NCI-H748 treated with DMSO at 0.1 percent for 48 hours (cell line): ENCODE results near the gene ADGRG1.
"Not testable (repeated sequence)": the region's sequence is repeated elsewhere in the genome, so short reads cannot be mapped to it uniquely, and the experiment has no call there.

ENCODE experiments used
- DNase-seq: peaks from one replicate; lab custom pipeline; 2025; lab: John Stamatoyannopoulos, UW

The ADGRG1 gene

DNA sequence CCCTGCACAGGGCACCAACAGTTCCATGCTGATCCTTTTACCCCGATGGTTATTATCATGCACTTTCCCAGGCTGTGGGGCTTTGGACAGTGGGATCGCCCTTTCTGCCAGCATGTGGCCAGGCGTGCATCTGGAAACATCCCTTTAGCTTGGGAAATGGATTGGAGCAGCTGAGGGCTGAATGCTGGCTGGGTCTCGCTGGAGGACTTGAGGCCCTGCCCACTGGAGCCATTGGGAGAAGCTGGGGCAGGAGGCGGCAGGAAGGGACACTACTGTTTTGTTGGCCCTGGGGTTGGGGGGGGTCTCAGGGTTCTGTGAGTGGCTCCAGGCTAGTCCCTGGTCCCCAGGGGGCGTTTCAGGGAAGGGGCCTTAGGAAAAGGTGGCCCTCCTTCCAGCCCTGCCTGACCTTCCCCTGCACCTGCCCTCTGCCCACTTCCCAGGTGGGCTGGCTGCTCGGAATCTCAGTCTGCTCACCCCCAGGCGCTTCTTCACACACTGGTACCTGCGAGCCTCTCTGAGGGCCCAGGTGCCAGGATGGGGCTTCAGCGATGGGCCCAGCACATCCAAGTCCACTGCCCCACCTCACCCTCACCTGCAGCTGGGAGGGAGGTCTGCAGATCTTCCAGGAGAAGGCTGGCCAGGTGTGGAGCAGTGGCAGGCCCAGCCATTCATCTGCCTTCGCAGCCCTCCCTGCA lies 38.1 kb downstream of the ADGRG1 start:
- no peak for DNase-seq

DNA sequence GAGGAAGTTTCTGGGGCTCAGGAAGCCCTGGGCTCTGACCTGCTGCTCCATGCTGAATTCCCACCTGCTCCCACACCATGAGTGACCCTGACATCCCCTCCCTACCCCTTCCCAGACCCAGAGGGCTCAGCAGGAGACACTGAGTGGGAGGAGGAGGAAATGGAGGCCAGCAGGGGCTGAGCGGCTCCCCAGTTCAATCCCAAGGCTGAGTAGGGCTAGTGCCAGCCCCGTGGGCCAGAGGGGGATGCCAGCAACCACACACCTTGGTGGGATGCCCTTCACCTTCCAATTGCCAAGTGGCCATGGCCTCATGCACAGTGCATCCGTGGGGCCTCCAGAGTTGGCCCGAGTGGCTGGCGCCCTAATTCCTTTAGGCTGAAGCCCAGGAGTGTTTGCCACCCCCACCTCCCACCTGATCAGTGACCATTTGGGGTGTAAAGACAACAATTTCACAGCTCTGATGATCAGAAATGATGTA lies 38.7 kb downstream of the ADGRG1 start:
- no peak for DNase-seq

DNA sequence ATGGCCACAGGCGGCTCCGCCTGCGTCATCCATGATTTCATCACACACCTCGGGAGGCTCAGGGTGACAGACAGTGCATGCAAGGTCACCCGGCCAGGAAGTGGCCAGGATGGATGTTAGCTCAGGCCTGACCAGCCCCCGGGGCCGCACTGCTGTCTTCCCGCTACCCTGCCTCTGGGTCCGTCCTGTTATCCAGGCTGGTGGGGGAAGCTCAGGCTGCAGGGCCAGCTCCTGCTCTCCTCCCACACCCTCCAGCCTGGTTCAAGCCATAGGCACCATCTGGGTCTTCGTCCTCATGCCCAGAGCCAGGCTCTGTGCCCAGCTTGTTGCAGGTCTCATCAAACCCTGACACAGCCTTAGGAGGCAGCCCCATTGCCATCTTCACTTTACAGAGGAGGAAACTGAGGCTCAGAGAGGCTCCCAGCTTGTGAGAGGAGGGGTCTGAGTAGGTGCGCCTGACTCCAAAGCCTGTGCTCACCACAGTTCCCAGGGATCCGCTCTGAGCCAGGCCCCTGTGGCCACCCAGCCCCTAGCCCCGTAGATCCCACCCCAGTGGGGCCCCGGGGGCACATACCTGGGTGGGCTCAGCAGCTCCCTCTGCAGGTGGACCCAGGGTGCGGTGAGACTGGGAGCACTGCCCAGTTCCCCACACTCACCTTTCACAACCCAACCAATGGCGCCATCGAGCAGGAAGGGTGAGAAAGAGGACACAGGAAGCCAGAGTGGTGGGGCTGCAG lies 39.3 kb downstream of the ADGRG1 start:
- no peak for DNase-seq

DNA sequence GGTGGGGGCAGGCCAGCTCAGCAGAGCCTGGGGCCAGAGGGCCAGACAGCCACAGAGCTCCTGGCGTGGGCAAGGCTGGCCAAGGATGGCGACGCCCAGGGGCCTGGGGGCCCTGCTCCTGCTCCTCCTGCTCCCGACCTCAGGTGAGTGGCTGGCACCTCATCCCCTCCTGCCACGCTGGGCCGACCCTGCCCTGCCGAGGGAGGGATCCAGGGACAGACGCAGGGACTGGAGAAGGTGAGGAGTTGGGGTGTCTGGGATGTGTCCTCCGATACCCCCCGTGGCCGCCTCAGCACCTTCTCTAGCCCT lies 39.8 kb downstream of the ADGRG1 start, which contains the start of gene ADGRG3:
Gene ADGRG3 (plus strand): TSS at position 44 of the 309 bp plus-strand sequence. CDS start 42 bp downstream, at position 86.
- DNase-seq, result no peak

- DNase-seq, result no peak
Measured at GRCh38 chr16:57668630-57669475, 40.4 kb downstream of the ADGRG1 start.

DNA sequence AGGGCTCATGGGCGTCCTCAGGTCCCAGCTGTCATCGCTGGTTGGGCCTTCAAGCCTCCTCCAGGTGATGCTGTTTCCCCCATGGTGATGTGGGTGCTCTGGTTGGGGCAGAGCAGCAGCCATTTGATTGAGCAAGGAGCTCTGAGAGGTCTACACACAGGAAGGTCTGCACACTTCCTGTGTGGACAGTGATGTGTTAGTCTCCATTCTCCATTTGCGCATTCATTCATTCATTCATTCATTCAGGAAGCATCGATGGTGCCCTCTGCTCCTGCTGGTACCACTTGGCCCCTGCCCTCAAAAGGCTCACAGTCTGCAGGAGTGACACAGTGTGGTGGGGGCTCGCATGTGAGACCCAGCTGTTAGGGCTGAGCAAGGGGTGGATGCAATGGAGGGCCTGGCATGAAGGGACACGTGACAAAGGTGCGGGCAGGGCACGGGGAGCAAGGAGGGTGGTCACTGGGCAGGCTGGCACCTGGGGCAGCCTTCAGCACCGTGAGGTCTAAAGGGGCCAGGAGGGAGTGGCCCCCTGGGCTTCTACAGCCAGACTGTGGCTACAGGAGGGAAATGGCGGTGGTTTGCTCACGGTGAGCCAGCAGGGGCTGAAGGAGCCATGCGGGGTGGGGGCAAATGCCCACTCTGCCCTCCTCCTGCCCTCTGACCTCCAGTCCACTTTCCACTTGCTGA lies 41.2 kb downstream of the ADGRG1 start:
- DNase-seq, result no peak

GRCh38 chr16:57670196-57670595 lies 41.8 kb downstream of the ADGRG1 start:
- no peak for DNase-seq

DNA sequence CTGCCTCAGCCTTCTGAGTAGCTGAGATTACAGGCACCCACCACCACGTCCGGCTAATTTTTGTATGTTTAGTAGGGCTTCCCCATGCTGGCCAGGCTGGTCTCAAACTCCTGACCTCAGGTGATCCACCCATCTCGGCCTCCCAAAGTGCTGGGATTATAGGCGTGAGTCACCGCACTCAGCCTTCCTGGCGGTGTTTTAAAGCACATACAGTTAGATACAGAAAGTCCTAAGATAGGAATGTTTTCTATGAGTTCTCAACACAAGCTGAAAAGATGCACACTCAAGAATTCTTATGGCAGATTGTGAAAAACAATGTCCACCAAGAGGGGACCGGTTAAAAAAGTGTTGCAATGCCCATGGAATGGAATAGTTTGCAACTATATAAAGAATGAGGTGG lies 43.0 kb downstream of the ADGRG1 start:
- DNase-seq, result not testable (repeated sequence)

DNA sequence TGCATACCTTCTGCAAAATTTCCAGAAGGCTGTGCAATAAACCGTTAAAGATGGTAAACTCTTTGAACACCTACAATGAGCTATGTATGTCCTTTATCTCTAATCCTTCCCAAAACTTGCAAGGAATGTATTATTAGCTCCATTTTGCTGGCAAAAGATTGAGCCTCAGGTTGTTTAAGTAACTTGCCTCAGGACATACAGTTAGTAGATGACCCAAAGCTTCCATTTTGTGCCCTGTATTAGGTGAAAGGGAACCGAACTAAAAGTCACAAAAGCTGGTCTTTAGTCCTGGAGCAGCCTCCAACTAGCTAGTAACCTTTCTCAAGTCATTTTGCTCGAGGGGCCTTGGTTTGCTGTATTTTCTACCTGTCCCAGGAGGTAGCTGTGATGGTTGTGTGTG lies 44.0 kb downstream of the ADGRG1 start:
- DNase-seq, result no peak

DNA sequence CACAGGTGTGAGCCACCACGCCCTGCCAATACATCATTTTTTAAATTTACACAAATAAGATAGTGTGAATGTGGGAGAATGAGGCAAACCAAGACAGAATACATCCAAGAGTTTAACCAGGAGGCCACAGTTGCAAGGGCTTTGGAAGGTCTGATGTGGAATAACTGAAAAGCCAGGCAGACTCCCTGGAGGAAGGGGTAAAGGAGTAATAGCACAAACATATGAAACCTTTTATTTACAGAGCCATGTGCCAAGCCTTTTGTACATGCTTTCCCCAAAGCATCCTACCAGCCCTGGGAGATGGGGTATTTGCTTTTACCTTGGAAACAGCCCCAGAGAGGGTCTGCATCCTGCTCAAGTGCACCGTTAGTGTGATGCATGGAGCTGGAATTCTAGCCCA lies 44.4 kb downstream of the ADGRG1 start:
- DNase-seq, result no peak

DNA sequence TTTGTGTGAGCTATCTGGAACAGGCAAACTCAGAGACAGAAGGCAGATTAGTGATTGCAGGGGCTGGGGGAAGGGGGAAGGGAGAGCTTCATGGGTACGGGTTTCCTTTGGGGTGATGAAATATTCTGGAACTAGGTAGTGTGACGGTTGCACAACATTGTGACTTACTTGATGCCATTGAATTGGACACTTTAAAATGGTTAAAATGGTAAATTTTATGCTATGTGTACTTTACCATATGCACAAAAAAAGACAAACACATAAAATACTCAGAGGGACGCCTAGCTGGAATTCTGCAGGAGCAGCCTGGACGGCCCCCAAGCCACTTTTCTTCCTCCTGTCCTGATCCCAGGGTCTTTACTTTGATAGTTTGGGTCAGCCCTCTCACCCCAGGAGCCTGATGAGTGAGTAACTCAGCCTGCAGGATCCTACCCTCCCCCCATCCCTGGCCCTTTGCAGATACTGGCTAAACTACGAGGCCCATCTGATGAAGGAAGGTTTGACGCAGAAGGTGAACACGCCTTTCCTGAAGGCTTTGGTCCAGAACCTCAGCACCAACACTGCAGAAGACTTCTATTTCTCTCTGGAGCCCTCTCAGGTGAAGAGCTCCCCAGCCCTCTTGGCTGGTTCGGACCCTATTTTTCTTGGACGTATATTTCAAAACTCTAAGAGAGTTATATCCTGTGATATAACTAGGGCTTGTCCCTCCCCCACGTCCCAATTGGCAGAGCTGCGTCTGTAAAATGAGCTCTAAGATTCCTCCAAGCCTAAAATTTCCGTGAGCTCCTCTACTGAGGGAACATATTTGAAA lies 47.5 kb downstream of the ADGRG1 start:
- DNase-seq, result no peak

- no peak for DNase-seq
Measured at GRCh38 chr16:57676553-57677085, 48.2 kb downstream of the ADGRG1 start.

- no peak for DNase-seq
Measured at GRCh38 chr16:57677622-57678369, 49.4 kb downstream of the ADGRG1 start.

DNA sequence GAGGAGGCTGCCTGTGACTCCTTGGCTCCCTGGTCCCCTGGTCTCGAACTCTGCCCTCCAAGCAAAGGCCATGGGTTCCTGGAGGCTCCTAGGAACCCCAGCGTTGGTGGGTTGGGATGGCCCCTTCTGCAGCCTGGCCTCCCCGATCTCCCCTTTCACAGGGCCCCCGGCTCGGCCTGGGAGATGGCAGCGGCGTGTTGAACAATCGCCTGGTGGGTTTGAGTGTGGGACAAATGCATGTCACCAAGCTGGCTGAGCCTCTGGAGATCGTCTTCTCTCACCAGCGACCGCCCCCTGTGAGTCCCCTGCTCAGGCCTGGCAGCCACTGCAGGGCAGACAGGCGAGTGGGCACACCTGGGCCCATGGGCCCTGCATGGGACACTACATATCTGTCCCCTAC lies 50.6 kb downstream of the ADGRG1 start:
- no peak for DNase-seq

GRCh38 chr16:57679767-57680482 lies 51.5 kb downstream of the ADGRG1 start:
- no peak for DNase-seq

DNA sequence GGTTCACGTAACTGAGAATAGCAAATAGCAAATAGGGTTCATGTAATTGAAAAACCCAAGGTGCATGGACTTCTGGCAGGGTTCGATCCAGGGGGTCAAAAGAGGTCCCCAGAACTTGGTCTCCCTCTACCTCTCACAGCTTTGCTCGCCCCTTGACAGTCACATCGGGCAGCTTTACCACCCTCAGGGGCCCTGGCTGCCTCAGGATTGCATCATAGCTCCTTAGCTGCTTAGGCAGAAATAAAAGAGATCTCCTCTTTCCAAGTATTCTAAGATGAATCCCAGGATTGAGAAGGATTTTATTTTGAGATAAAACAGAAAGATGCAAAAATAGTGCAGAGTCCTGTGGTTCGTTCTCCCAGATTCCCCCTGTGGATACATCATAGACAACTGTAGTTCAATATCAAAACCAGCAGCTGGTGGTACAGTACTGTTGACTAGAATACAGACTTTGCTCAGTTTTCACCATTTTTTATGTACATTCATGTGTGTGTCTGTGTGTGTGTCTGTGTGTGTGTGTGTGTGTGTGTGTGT lies 52.5 kb downstream of the ADGRG1 start:
- no peak for DNase-seq

- no peak for DNase-seq
Measured at GRCh38 chr16:57681950-57682728, 53.7 kb downstream of the ADGRG1 start.

GRCh38 chr16:57682809-57683635 lies 54.6 kb downstream of the ADGRG1 start:
- DNase-seq, result no peak
